Hepatocyte (in vitro differentiated cells): ENCODE data around the gene NOS1. TPM values are rescaled to one million over a fixed set of nuclear protein-coding genes. Genes with fewer than 3 reads are reported as not detected.

Source experiments
- DNase-seq: peaks from one replicate; pipeline ENCODE4 v3.0.0-alpha.2; 2016; ENCODE audit warnings: low spot score
- H2AFZ ChIP-seq: fragments of 200-600 bp; sonication (generic); 2 replicates; pipeline ENCODE4 v1.6.0; 2016; ENCODE audit warnings: antibody characterized with exemption, mild to moderate bottlenecking
- H3K27ac ChIP-seq: fragments of 200-600 bp; sonication (generic); 2 replicates; pipeline ENCODE4 v1.5.1; 2016; ENCODE audit warnings: mild to moderate bottlenecking
- H3K27me3 ChIP-seq: fragments of 200-600 bp; sonication (generic); 2 replicates; pipeline ENCODE4 v1.6.1; 2016
- H3K36me3 ChIP-seq: fragments of 200-600 bp; sonication (generic); replicated peaks from 2 replicates; pipeline ENCODE4 v1.5.1; 2016; ENCODE audit warnings: low read depth; ENCODE audit not compliant: insufficient read depth
- H3K4me1 ChIP-seq: fragments of 200-600 bp; sonication (generic); 2 replicates; pipeline ENCODE4 v1.5.1; 2016; ENCODE audit warnings: mild to moderate bottlenecking, moderate library complexity; ENCODE audit not compliant: insufficient read depth
- H3K4me2 ChIP-seq: fragments of 200-600 bp; sonication (generic); 2 replicates; pipeline ENCODE4 v1.6.0; 2016
- H3K4me3 ChIP-seq: fragments of 200-600 bp; sonication (generic); 2 replicates; pipeline ENCODE4 v1.5.1; 2016; ENCODE audit warnings: mild to moderate bottlenecking
- H3K79me2 ChIP-seq: fragments of 200-600 bp; sonication (generic); 2 replicates; pipeline ENCODE4 v1.6.0; 2017; ENCODE audit warnings: mild to moderate bottlenecking
- H3K9me2 ChIP-seq: fragments of 200-600 bp; sonication (generic); replicated peaks from 2 replicates; pipeline ENCODE4 v1.6.0; 2017; ENCODE audit warnings: mild to moderate bottlenecking; ENCODE audit not compliant: insufficient read depth
- H3K9me3 ChIP-seq: fragments of 200-600 bp; sonication (generic); 2 replicates; pipeline ENCODE4 v1.5.1; 2016; ENCODE audit warnings: low read depth, mild to moderate bottlenecking
- H4K20me1 ChIP-seq: fragments of 200-600 bp; sonication (generic); 2 replicates; pipeline ENCODE4 v1.6.0; 2016; ENCODE audit warnings: mild to moderate bottlenecking; ENCODE audit not compliant: insufficient read depth, poor library complexity, severe bottlenecking
- EZH2 ChIP-seq: fragments of 200-600 bp; sonication (generic); IDR thresholded peaks from 2 replicates; pipeline ENCODE4 v1.6.1; 2016; ENCODE audit warnings: antibody characterized with exemption, mild to moderate bottlenecking, borderline replicate concordance
- EZH2phosphoT487 ChIP-seq: fragments of 200-600 bp; sonication (generic); IDR thresholded peaks from one replicate; pipeline ENCODE4 v1.6.1; 2018; ENCODE audit warnings: antibody characterized with exemption, mild to moderate bottlenecking, low read depth, moderate library complexity; ENCODE audit not compliant: unreplicated experiment, severe bottlenecking
- WGBS: methylation state at CpG from one replicate; pipeline ENCODE4 v1.1.6; 2016; ENCODE audit warnings: low lambda C conversion rate; ENCODE audit errors: missing lambda C conversion rate; 5-methylcytosine and 5-hydroxymethylcytosine counted together
- polyA plus RNA-seq: library from polyadenylated mRNA; unstranded; fragments of >200 nt; fragmentation: Nextera tagmentation; extraction: Ambion mirVana; gene quantifications from 2 replicates; pipeline ENCODE4 v1.2.1, GENCODE V29; 2016
- total RNA-seq: library from RNA; depleted of rRNA; stranded (reverse); fragments of >200 nt; gene quantifications from 2 replicates; pipeline ENCODE4 v1.2.3, GENCODE V29; 2014
- TF ChIP-seq, protein P1 (sequence below): fragments of 200-600 bp; sonication (generic); IDR thresholded peaks from 2 replicates; pipeline ENCODE4 v1.5.1; 2016; ENCODE audit warnings: antibody characterized with exemption, mild to moderate bottlenecking; ENCODE audit not compliant: poor library complexity

Gene NOS1
- total and polyA plus RNA-seq, 2 experiments from 2014 or later: not detected

DNA sequence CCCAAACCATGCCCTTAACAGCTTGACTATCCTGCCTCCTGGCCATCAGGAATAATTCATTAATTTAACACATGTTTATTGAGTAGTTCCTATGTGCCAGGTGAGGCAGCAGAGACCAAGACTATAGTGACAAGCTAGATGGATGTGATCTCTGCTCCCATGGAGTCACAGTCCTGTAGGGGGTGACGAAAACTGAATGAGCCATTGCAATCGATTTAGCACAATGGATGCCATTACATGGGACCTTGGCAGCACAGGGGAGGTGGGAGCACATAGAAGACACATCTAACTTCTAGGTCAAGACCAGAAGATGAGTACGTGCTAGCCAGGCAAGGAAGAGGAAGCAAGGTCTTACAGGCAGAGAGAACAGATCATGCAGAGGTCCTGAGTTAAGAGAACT is 68.7 kb downstream of the NOS1 start:
- Histone ChIP-seq H3K27me3 (no peaks in the 10 kb centered on the region), H3K36me3 (no peaks in the 10 kb centered on the region), H3K9me2 (no peaks in the 10 kb centered on the region), H3K79me2 (no peaks in the 10 kb centered on the region), H3K27ac (no peak overlapping the region), H2AFZ (no peak overlapping the region), H4K20me1 (no peaks in the 10 kb centered on the region), H3K4me1 (no peaks in the 10 kb centered on the region), H3K4me2 (no peak overlapping the region), H3K9me3 (no peaks in the 10 kb centered on the region), H3K4me3 (no peak overlapping the region)
- 95% methylated on average over 3 of the region's 3 CpGs for WGBS
- TF ChIP-seq EZH2phosphoT487 (no peak), EZH2 (no peak)
- TF ChIP-seq, protein P1, sequence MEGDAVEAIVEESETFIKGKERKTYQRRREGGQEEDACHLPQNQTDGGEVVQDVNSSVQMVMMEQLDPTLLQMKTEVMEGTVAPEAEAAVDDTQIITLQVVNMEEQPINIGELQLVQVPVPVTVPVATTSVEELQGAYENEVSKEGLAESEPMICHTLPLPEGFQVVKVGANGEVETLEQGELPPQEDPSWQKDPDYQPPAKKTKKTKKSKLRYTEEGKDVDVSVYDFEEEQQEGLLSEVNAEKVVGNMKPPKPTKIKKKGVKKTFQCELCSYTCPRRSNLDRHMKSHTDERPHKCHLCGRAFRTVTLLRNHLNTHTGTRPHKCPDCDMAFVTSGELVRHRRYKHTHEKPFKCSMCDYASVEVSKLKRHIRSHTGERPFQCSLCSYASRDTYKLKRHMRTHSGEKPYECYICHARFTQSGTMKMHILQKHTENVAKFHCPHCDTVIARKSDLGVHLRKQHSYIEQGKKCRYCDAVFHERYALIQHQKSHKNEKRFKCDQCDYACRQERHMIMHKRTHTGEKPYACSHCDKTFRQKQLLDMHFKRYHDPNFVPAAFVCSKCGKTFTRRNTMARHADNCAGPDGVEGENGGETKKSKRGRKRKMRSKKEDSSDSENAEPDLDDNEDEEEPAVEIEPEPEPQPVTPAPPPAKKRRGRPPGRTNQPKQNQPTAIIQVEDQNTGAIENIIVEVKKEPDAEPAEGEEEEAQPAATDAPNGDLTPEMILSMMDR: no peak
- no peak for DNase-seq

DNA sequence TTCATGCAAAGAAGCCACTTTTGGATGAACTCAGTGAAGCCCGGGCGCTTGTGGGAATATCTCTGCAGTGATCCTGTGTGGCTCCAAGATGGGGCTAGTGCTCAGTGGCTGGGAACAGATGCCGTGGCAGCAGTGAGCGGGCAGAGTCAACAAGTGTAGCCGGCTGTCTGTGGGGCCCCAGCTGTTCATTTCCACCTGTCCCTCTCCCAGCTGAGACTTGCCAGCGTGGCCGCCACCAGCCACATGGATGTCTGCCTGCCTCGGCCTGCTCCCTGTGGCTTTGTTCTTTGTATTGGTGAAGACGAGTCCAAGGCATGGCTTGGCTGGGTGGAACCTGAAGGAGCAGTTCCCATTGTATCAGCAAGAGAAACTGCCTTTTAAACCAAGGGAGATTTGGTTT is 77.3 kb downstream of the NOS1 start:
- no peak overlapping the region for H2AFZ ChIP-seq
- TF ChIP-seq EZH2 (no peak), EZH2phosphoT487 (no peak)
- TF ChIP-seq, protein P1: no peak
- H3K4me3 ChIP-seq: no peak overlapping the region
- 89% methylated on average over 9 of the region's 9 CpGs for WGBS
- no peaks in the 10 kb centered on the region for H3K9me3 ChIP-seq
- no peak for DNase-seq
- no peaks in the 10 kb centered on the region for H3K9me2 ChIP-seq
- H3K36me3 ChIP-seq: no peaks in the 10 kb centered on the region
- no peak overlapping the region for H3K27ac ChIP-seq
- H3K79me2 ChIP-seq: no peaks in the 10 kb centered on the region
- H3K4me1 ChIP-seq: no peaks in the 10 kb centered on the region
- H3K4me2 ChIP-seq: no peak overlapping the region
- no peaks in the 10 kb centered on the region for H4K20me1 ChIP-seq
- H3K27me3 ChIP-seq: no peaks in the 10 kb centered on the region

DNA sequence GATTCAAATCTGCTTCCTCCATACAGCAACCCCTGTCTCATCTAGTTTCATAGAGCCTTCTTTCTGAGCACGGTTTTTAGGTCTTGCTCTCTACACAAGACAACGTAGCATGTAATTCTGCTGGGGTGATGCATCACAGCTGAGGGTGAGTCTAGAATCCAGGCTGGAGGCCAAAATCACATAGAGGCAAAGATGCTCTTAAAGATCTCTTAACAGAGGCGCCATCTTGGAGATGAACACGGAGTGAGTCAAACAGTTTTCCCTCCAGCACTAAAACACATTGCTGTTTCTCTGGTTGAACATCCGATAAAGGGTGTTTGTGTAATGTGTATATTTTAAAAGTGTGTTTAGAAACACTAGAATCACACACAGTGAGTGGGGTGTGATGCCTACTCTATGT is 78.9 kb downstream of the NOS1 start:
- no peak overlapping the region for H3K4me3 ChIP-seq
- H3K4me1 ChIP-seq: no peaks in the 10 kb centered on the region
- H4K20me1 ChIP-seq: no peaks in the 10 kb centered on the region
- H3K4me2 ChIP-seq: no peak overlapping the region
- H3K27ac ChIP-seq: no peak overlapping the region
- no peak overlapping the region for H2AFZ ChIP-seq
- no peaks in the 10 kb centered on the region for H3K36me3 ChIP-seq
- no peaks in the 10 kb centered on the region for H3K79me2 ChIP-seq
- no peaks in the 10 kb centered on the region for H3K9me2 ChIP-seq
- WGBS: 86% methylated on average over 5 of the region's 5 CpGs
- peaks cover 3% of the 10 kb centered on the region for H3K27me3 ChIP-seq
- no peak for TF ChIP-seq EZH2
- TF ChIP-seq EZH2phosphoT487: no peak
- TF ChIP-seq, protein P1: no peak
- H3K9me3 ChIP-seq: no peaks in the 10 kb centered on the region
- DNase-seq: no peak
